H1 (cell line): ENCODE measurements around the gene MCC. TPM values are rescaled to one million over a fixed set of nuclear protein-coding genes. Genes with fewer than 3 reads are reported as not detected.

Experiments
- CTCF ChIA-PET: fragments of 300-600 bp; sonication (Branson Sonifier 250); formaldehyde crosslinking; loops from one replicate; lab custom pipeline; 2021; ENCODE audit not compliant: partially characterized antibody; lab: Charles Lee
- POLR2A ChIA-PET: fragments of 300-600 bp; sonication (Branson Sonifier 250); formaldehyde crosslinking; loops from one replicate; lab custom pipeline; 2021; ENCODE audit warnings: inconsistent platforms; ENCODE audit not compliant: partially characterized antibody; lab: Charles Lee
- DNase-seq, 2 experiments: peaks; one replicate each; pipeline versions ENCODE4 v3.0.0 to v3.0.0-alpha.2; 2010 to 2022; ENCODE audit warnings: low spot score in 2 of 2, low read depth in 1 of 2, mixed read lengths in 1 of 2
- FAIRE-seq: peaks from 2 replicates; lab custom pipeline; 2011; peaks lifted over from hg19 to GRCh38; lab: Jason Lieb, UNC
- H2AFZ ChIP-seq: 2 replicates; pipeline ENCODE4 v1.8.1; 2012; ENCODE audit warnings: low read length, inconsistent platforms
- H2AK5ac ChIP-seq: 2 replicates; pipeline ENCODE4 v1.6.1; 2013; ENCODE audit warnings: low read depth, low read length
- H2BK120ac ChIP-seq: replicated peaks from 2 replicates; pipeline ENCODE3; 2013; ENCODE audit warnings: low read depth, low read length, inconsistent platforms
- H2BK12ac ChIP-seq: 2 replicates; pipeline ENCODE4 v1.6.1; 2013; ENCODE audit warnings: low read depth, low read length
- H2BK15ac ChIP-seq: 2 replicates; pipeline ENCODE4 v1.6.1; 2013; ENCODE audit warnings: low read length
- H2BK20ac ChIP-seq: 2 replicates; pipeline ENCODE4 v1.6.1; 2013; ENCODE audit warnings: low read length
- H2BK5ac ChIP-seq: 2 replicates; pipeline ENCODE4 v1.6.1; 2013; ENCODE audit warnings: low read depth, low read length
- H3K14ac ChIP-seq: 2 replicates; pipeline ENCODE4 v1.6.1; 2013; ENCODE audit warnings: inconsistent platforms; ENCODE audit not compliant: insufficient read length
- H3K18ac ChIP-seq: 2 replicates; pipeline ENCODE4 v1.6.1; 2013; ENCODE audit warnings: low read length; ENCODE audit errors: extremely low read depth
- H3K23ac ChIP-seq: 2 replicates; pipeline ENCODE4 v1.6.1; 2013; ENCODE audit warnings: inconsistent platforms; ENCODE audit not compliant: insufficient read length
- H3K23me2 ChIP-seq: 2 replicates; pipeline ENCODE4 v1.6.1; 2013; ENCODE audit warnings: low read depth, low read length
- H3K27ac ChIP-seq: 2 replicates; pipeline ENCODE4 v1.6.1; 2011; ENCODE audit warnings: low read depth, low read length, inconsistent platforms
- H3K27me3 ChIP-seq, 4 experiments: replicated peaks in 1 of 4; 1 replicate in 1 of 4; 2 replicates in 3 of 4; pipeline versions ENCODE4 v1.6.1 to v1.8.1; 2011 to 2013; ENCODE audit warnings: low read length in 3 of 4, mild to moderate bottlenecking in 3 of 4, inconsistent platforms in 2 of 4, mixed read lengths in 2 of 4, moderate library complexity in 1 of 4; ENCODE audit not compliant: control insufficient read depth in 3 of 4, insufficient read depth in 3 of 4; ENCODE audit errors: extremely low read depth in 1 of 4
- H3K36me3 ChIP-seq, 4 experiments: 2 replicates each; pipeline versions ENCODE4 v1.6.1 to v1.8.1; 2011 to 2013; ENCODE audit warnings: mild to moderate bottlenecking in 4 of 4, low read length in 3 of 4, moderate library complexity in 2 of 4, control low read depth in 1 of 4, inconsistent platforms in 1 of 4; ENCODE audit not compliant: insufficient read depth in 4 of 4, control insufficient read depth in 2 of 4
- H3K4ac ChIP-seq: replicated peaks from 2 replicates; pipeline ENCODE3; 2013; ENCODE audit warnings: low read length, low read depth, mixed read lengths, inconsistent platforms; ENCODE audit not compliant: insufficient read length
- H3K4me1 ChIP-seq, 4 experiments: replicated peaks in 1 of 4; 1 replicate in 1 of 4; 2 replicates in 3 of 4; pipeline versions ENCODE4 v1.6.1 to v1.8.1; 2011 to 2013; ENCODE audit warnings: low read length in 3 of 4, inconsistent platforms in 2 of 4, mixed read lengths in 1 of 4; ENCODE audit not compliant: insufficient read depth in 4 of 4, control insufficient read depth in 3 of 4
- H3K4me2 ChIP-seq, 2 experiments: 2 replicates each; pipeline versions ENCODE4 v1.6.1 to v1.8.1; 2011 to 2013; ENCODE audit warnings: low read depth in 2 of 2, low read length in 2 of 2, control low read depth in 1 of 2, inconsistent platforms in 1 of 2, mild to moderate bottlenecking in 1 of 2; ENCODE audit not compliant: insufficient read depth in 1 of 2
- H3K4me3 ChIP-seq, 4 experiments: fragments of 200-600, 300-600 bp in 1 of 4; sonication (generic), shearing (Covaris generic), sonication (Bioruptor Twin) in 1 of 4; 2 replicates each; pipeline versions ENCODE4 v1.5.1 to v1.8.1; 2011 to 2016; ENCODE audit warnings: low read length in 4 of 4, low read depth in 3 of 4, control low read depth in 2 of 4, inconsistent platforms in 2 of 4, mild to moderate bottlenecking in 2 of 4, mixed read lengths in 1 of 4, moderate library complexity in 1 of 4; ENCODE audit not compliant: insufficient read depth in 2 of 4; ENCODE audit errors: extremely low read depth in 1 of 4
- H3K56ac ChIP-seq: replicated peaks from 2 replicates; pipeline ENCODE3; 2013; ENCODE audit warnings: low read depth, mild to moderate bottlenecking, mixed read lengths, low read length, inconsistent platforms; ENCODE audit not compliant: insufficient read length
- H3K79me1 ChIP-seq: 2 replicates; pipeline ENCODE4 v1.6.1; 2013; ENCODE audit warnings: low read depth, low read length, control low read depth
- H3K79me2 ChIP-seq, 2 experiments: 2 replicates each; pipeline versions ENCODE4 v1.6.1 to v1.8.1; 2012 to 2013; ENCODE audit warnings: low read length in 2 of 2, mild to moderate bottlenecking in 2 of 2, inconsistent platforms in 1 of 2; ENCODE audit not compliant: insufficient read depth in 2 of 2, control insufficient read depth in 1 of 2
- H3K9ac ChIP-seq, 4 experiments: replicated peaks in 1 of 4; 1 replicate in 1 of 4; 2 replicates in 3 of 4; pipeline versions ENCODE4 v1.6.1 to v1.8.1; 2011 to 2013; ENCODE audit warnings: low read depth in 3 of 4, low read length in 3 of 4, control low read depth in 2 of 4, mild to moderate bottlenecking in 2 of 4, moderate library complexity in 2 of 4, inconsistent platforms in 1 of 4; ENCODE audit errors: extremely low read depth in 1 of 4
- H3K9me3 ChIP-seq, 2 experiments: 2 replicates each; pipeline versions ENCODE4 v1.6.1 to v1.8.1; 2012 to 2013; ENCODE audit warnings: mild to moderate bottlenecking in 2 of 2, moderate library complexity in 2 of 2, control low read depth in 1 of 2, inconsistent platforms in 1 of 2, low read depth in 1 of 2, low read length in 1 of 2, mixed read lengths in 1 of 2; ENCODE audit not compliant: insufficient read depth in 2 of 2
- H4K20me1 ChIP-seq, 2 experiments: replicated peaks in 1 of 2; 2 replicates each; pipeline versions ENCODE3 to v1.8.1; 2011 to 2013; ENCODE audit warnings: inconsistent platforms in 2 of 2, low read length in 2 of 2, mild to moderate bottlenecking in 1 of 2; ENCODE audit not compliant: insufficient read depth in 2 of 2, control insufficient read depth in 1 of 2
- H4K5ac ChIP-seq: 2 replicates; pipeline ENCODE4 v1.6.1; 2013; ENCODE audit warnings: low read length, low read depth, mixed read lengths, inconsistent platforms; ENCODE audit not compliant: insufficient read length
- H4K8ac ChIP-seq: 2 replicates; pipeline ENCODE4 v1.8.0; 2013; ENCODE audit warnings: mild to moderate bottlenecking, moderate library complexity, low read length, inconsistent platforms; ENCODE audit not compliant: insufficient read depth; ENCODE audit errors: extremely low read depth
- H4K91ac ChIP-seq: replicated peaks from 2 replicates; pipeline ENCODE3; 2013; ENCODE audit warnings: low read length, mixed read lengths, inconsistent platforms; ENCODE audit not compliant: insufficient read length
- BCL11A ChIP-seq, 2 experiments: IDR thresholded peaks; one replicate each; pipeline ENCODE4 v1.6.1; 2011; ENCODE audit warnings: low read depth in 2 of 2, low read length in 2 of 2, mild to moderate bottlenecking in 2 of 2
- CEBPB ChIP-seq: IDR thresholded peaks from 2 replicates; pipeline ENCODE4 v1.6.1; 2012; ENCODE audit warnings: low read depth, low read length
- CHD1 ChIP-seq: IDR thresholded peaks from 2 replicates; pipeline ENCODE4 v1.6.1; 2012; ENCODE audit warnings: low read depth, low read length, improper control_type of control experiment
- JUND ChIP-seq: IDR thresholded peaks from 2 replicates; pipeline ENCODE4 v1.6.1; 2011; ENCODE audit warnings: mild to moderate bottlenecking, improper control_type of control experiment, low read length
- KDM4A ChIP-seq: IDR thresholded peaks from one replicate; pipeline ENCODE4 v1.7.1; 2012; ENCODE audit warnings: low read depth, mild to moderate bottlenecking, moderate library complexity, low read length, inconsistent platforms; ENCODE audit not compliant: severe bottlenecking
- KDM5A ChIP-seq: fragments of 200-600 bp; IDR thresholded peaks from 2 replicates; pipeline ENCODE4 v1.7.1; 2012; ENCODE audit warnings: mild to moderate bottlenecking, low read length, inconsistent platforms, mixed read lengths
- MAX ChIP-seq: IDR thresholded peaks from 2 replicates; pipeline ENCODE4 v1.6.1; 2012; ENCODE audit warnings: inconsistent platforms
- RAD21 ChIP-seq, 2 experiments: IDR thresholded peaks in 1 of 2; conservative IDR thresholded peaks in 1 of 2; 2 replicates each; pipeline ENCODE4 v1.6.1; 2011; ENCODE audit warnings: low read depth in 2 of 2, low read length in 2 of 2, improper control_type of control experiment in 1 of 2, inconsistent platforms in 1 of 2, mild to moderate bottlenecking in 1 of 2, moderate library complexity in 1 of 2
- RXRA ChIP-seq: IDR thresholded peaks from 2 replicates; pipeline ENCODE4 v1.6.1; 2011; ENCODE audit warnings: low read depth, mild to moderate bottlenecking, low read length, moderate library complexity; ENCODE audit not compliant: insufficient read depth
- TEAD4 ChIP-seq: IDR thresholded peaks from 2 replicates; pipeline ENCODE4 v1.6.1; 2012; ENCODE audit warnings: low read depth, low read length, inconsistent platforms, mixed read lengths
- YY1 ChIP-seq: IDR thresholded peaks from 2 replicates; pipeline ENCODE4 v1.6.1; 2011; ENCODE audit warnings: low read depth, mild to moderate bottlenecking, low read length
- ZNF274 ChIP-seq: IDR thresholded peaks from 2 replicates; pipeline ENCODE4 v1.7.0; 2012; ENCODE audit warnings: low read length, borderline replicate concordance; ENCODE audit errors: extremely low read depth
- WGBS, 2 experiments: shearing (Covaris generic) in 1 of 2; methylation state at CpG; one replicate each; pipeline versions ENCODE4 v1.1.6 to v1.1.7; 2013 to 2015; ENCODE audit warnings: low lambda C conversion rate in 2 of 2, mixed read lengths in 2 of 2, inconsistent platforms in 1 of 2, low coverage in 1 of 2, missing lambda C conversion rate in 1 of 2; ENCODE audit not compliant: insufficient replicate concordance in 2 of 2, insufficient coverage in 1 of 2, insufficient read length in 1 of 2; ENCODE audit errors: extremely low coverage in 1 of 2, missing lambda C conversion rate in 1 of 2; 5-methylcytosine and 5-hydroxymethylcytosine counted together
- polyA plus RNA-seq, 7 experiments: library from polyadenylated mRNA; depleted of rRNA in 3 of 7; stranded (reverse) in 5 of 7; unstranded in 2 of 7; fragments of >200 nt in 5 of 7; fragments of 200-250 nt in 2 of 7; gene quantifications; 1 replicate in 5 of 7; 2 replicates in 1 of 7; 4 replicates in 1 of 7; pipeline versions ENCODE4 v1.2.1 to v1.2.3, GENCODE V29; 2011 to 2013; ENCODE audit warnings: missing spikeins in 2 of 7, mixed read lengths in 2 of 7
- total RNA-seq: library from RNA; stranded (reverse); fragmentation: NEBNext Ultra II Directional; extraction: Animal tissue kit (Norgen Biotek cat#: 25700); gene quantifications from 2 replicates; pipeline ENCODE4 v1.2.1, GENCODE V29; 2021

Gene MCC
- total and polyA plus RNA-seq, 2 of the 8 experiments (the other 6 are each of a cell fraction or from before 2014, with no cell fraction given): 2.6 to 18.3 TPM

- DNase-seq: no peak
- 87% methylated on average over 5 of the region's 5 CpGs; no CpG with 5 or more reads in 1 of the 2 experiments for WGBS, 2 experiments
- TF ChIP-seq JUND: peak; percentile 84
- no peak for TF ChIP-seq KDM4A
- TF ChIP-seq RXRA: no peak
- no peak for TF ChIP-seq TEAD4
- no peak for TF ChIP-seq YY1
- no peak for TF ChIP-seq KDM5A
- TF ChIP-seq MAX: no peak
- TF ChIP-seq BCL11A (IDR thresholded peaks at IDR 0.05; ENCODE audit: low read depth in 2 of 2, low read length in 2 of 2): no peak
- TF ChIP-seq CEBPB: peak; percentile 94
- no peak for TF ChIP-seq RAD21 (IDR thresholded peaks at IDR 0.05 in 1 of 2, conservative IDR thresholded peaks at IDR 0.05 in 1 of 2; ENCODE audit: low read depth in 2 of 2, low read length in 2 of 2)
- no peak for TF ChIP-seq ZNF274
- TF ChIP-seq CHD1: no peak
Observed at GRCh38 chr5:113199122-113199905, 288.9 kb downstream of the MCC start.

More at GRCh38 chr5:113199122-113199905, 288.9 kb downstream of the MCC start:
- H2AFZ ChIP-seq: no peak overlapping the region
- H3K27ac ChIP-seq: no peak overlapping the region
- H3K27me3 ChIP-seq: no peaks in the 10 kb centered on the region
- H2AK5ac ChIP-seq: no peak overlapping the region
- no peak overlapping the region for H4K5ac ChIP-seq
- H3K4me1 ChIP-seq: peaks cover 0 to 15% (median 6%) of the 10 kb centered on the region in 4 experiments; a peak in 6 of 7 replicates
- H3K79me1 ChIP-seq: 0 out of 2 replicates have a peak, but pooled peaks cover 2% of the 10 kb centered on the region
- ChIA-PET CTCF (interaction anchor here (1.8 kb wide), 1 partner anchor 138 kb away, joined by 5 read pairs; no protein-coding TSS in a partner anchor), POLR2A (interaction anchor here (1.0 kb wide), 1 partner anchor 17 kb away, joined by 3 read pairs; no protein-coding TSS in a partner anchor)
- H4K20me1 ChIP-seq: peaks cover 0 to 1% of the 10 kb centered on the region in 2 experiments
- H3K14ac ChIP-seq: no peak overlapping the region
- H3K9ac ChIP-seq: no peak overlapping the region
- no peak overlapping the region for H3K4me2 ChIP-seq
- no peaks in the 10 kb centered on the region for H3K36me3 ChIP-seq
- no peak for FAIRE-seq
- no peak overlapping the region for H2BK5ac ChIP-seq
- H2BK20ac ChIP-seq: no peak overlapping the region
- no peak overlapping the region; the same call in 1 of the 2 replicates for H2BK12ac ChIP-seq
- no peak overlapping the region for H4K91ac ChIP-seq
- no peak overlapping the region for H3K56ac ChIP-seq
- no peak overlapping the region for H2BK120ac ChIP-seq
- H3K18ac ChIP-seq: no peak overlapping the region
- no peak overlapping the region for H3K4ac ChIP-seq
- H2BK15ac ChIP-seq: no peak overlapping the region
- H4K8ac ChIP-seq: no peak overlapping the region
- no peak overlapping the region for H3K23ac ChIP-seq
- H3K79me2 ChIP-seq: peaks cover 0 to 13% of the 10 kb centered on the region in 2 experiments; a peak in 2 of 4 replicates
- H3K23me2 ChIP-seq: no peaks in the 10 kb centered on the region
- H3K9me3 ChIP-seq: no peaks in the 10 kb centered on the region
- no peak overlapping the region for H3K4me3 ChIP-seq
